ENCODE results near the gene ANKH.
A peak's percentile ranks its signal among the peaks of the same experiment; 100 is the strongest.

Gene ANKH

GRCh38 chr5:14890846-14891245, 19.3 kb upstream of the ANKH start:
- H3K27me3 ChIP-seq (ENCODE audit: insufficient read depth, poor library complexity, severe bottlenecking) = no peaks in the 10 kb centered on the region
- H3K9me3 ChIP-seq (ENCODE audit: severe bottlenecking) = no peaks in the 10 kb centered on the region
- H3K4me3 ChIP-seq (ENCODE audit: severe bottlenecking) = no peak overlapping the region
- DNase-seq (ENCODE audit: low spot score) (no peak), ATAC-seq (ENCODE audit: low read depth) (no peak)
- no peaks in the 10 kb centered on the region for H3K36me3 ChIP-seq (ENCODE audit: low read depth)
- TF ChIP-seq, protein P1, sequence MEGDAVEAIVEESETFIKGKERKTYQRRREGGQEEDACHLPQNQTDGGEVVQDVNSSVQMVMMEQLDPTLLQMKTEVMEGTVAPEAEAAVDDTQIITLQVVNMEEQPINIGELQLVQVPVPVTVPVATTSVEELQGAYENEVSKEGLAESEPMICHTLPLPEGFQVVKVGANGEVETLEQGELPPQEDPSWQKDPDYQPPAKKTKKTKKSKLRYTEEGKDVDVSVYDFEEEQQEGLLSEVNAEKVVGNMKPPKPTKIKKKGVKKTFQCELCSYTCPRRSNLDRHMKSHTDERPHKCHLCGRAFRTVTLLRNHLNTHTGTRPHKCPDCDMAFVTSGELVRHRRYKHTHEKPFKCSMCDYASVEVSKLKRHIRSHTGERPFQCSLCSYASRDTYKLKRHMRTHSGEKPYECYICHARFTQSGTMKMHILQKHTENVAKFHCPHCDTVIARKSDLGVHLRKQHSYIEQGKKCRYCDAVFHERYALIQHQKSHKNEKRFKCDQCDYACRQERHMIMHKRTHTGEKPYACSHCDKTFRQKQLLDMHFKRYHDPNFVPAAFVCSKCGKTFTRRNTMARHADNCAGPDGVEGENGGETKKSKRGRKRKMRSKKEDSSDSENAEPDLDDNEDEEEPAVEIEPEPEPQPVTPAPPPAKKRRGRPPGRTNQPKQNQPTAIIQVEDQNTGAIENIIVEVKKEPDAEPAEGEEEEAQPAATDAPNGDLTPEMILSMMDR (IDR thresholded peaks at IDR 0.05; ENCODE audit: poor library complexity, severe bottlenecking) = no peak
- no peaks in the 10 kb centered on the region for H3K4me1 ChIP-seq (ENCODE audit: insufficient read depth, poor library complexity, severe bottlenecking)
- no peak overlapping the region for H3K27ac ChIP-seq (ENCODE audit: poor library complexity, severe bottlenecking)

GRCh38 chr5:14884062-14884612, 12.6 kb upstream of the ANKH start:
- peaks cover 14% of the 10 kb centered on the region for H3K4me1 ChIP-seq (ENCODE audit: insufficient read depth, poor library complexity, severe bottlenecking)
- no peak overlapping the region for H3K27ac ChIP-seq (ENCODE audit: poor library complexity, severe bottlenecking)
- H3K36me3 ChIP-seq (ENCODE audit: low read depth) = no peaks in the 10 kb centered on the region
- no peak for ATAC-seq (ENCODE audit: low read depth)
- no peaks in the 10 kb centered on the region for H3K9me3 ChIP-seq (ENCODE audit: severe bottlenecking)
- DNase-seq (ENCODE audit: low spot score) = no peak
- no peak overlapping the region for H3K4me3 ChIP-seq (ENCODE audit: severe bottlenecking)
- H3K27me3 ChIP-seq (ENCODE audit: insufficient read depth, poor library complexity, severe bottlenecking) = no peaks in the 10 kb centered on the region
- TF ChIP-seq, protein P1 (IDR thresholded peaks at IDR 0.05; ENCODE audit: poor library complexity, severe bottlenecking) = no peak

- H3K36me3 ChIP-seq (ENCODE audit: low read depth) = no peaks in the 10 kb centered on the region
- TF ChIP-seq, protein P1 (IDR thresholded peaks at IDR 0.05; ENCODE audit: poor library complexity, severe bottlenecking) = no peak
- H3K9me3 ChIP-seq (ENCODE audit: severe bottlenecking) = no peaks in the 10 kb centered on the region
- no peak overlapping the region for H3K27ac ChIP-seq (ENCODE audit: poor library complexity, severe bottlenecking)
- H3K4me1 ChIP-seq (ENCODE audit: insufficient read depth, poor library complexity, severe bottlenecking) = peaks cover 14% of the 10 kb centered on the region
- peak; percentile 57 for ATAC-seq (ENCODE audit: low read depth)
- no peak overlapping the region for H3K4me3 ChIP-seq (ENCODE audit: severe bottlenecking)
- DNase-seq (ENCODE audit: low spot score) = no peak
- no peaks in the 10 kb centered on the region for H3K27me3 ChIP-seq (ENCODE audit: insufficient read depth, poor library complexity, severe bottlenecking)
These were observed 11.3 kb upstream of the ANKH start for GRCh38 chr5:14882658-14883580.

- ATAC-seq (ENCODE audit: low read depth) (no peak), DNase-seq (ENCODE audit: low spot score) (no peak)
- H3K36me3 ChIP-seq (ENCODE audit: low read depth) = no peaks in the 10 kb centered on the region
- no peak overlapping the region for H3K4me3 ChIP-seq (ENCODE audit: severe bottlenecking)
- H3K27me3 ChIP-seq (ENCODE audit: insufficient read depth, poor library complexity, severe bottlenecking) = no peaks in the 10 kb centered on the region
- TF ChIP-seq, protein P1 (IDR thresholded peaks at IDR 0.05; ENCODE audit: poor library complexity, severe bottlenecking) = no peak
- no peak overlapping the region for H3K27ac ChIP-seq (ENCODE audit: poor library complexity, severe bottlenecking)
- H3K9me3 ChIP-seq (ENCODE audit: severe bottlenecking) = no peaks in the 10 kb centered on the region
- peaks cover 14% of the 10 kb centered on the region for H3K4me1 ChIP-seq (ENCODE audit: insufficient read depth, poor library complexity, severe bottlenecking)
These were observed 10.2 kb upstream of the ANKH start for GRCh38 chr5:14881826-14882225.

- H3K9me3 ChIP-seq (ENCODE audit: severe bottlenecking) = no peaks in the 10 kb centered on the region
- no peak overlapping the region for H3K4me3 ChIP-seq (ENCODE audit: severe bottlenecking)
- H3K4me1 ChIP-seq (ENCODE audit: insufficient read depth, poor library complexity, severe bottlenecking) = peaks cover 14% of the 10 kb centered on the region
- DNase-seq (ENCODE audit: low spot score) (no peak), ATAC-seq (ENCODE audit: low read depth) (peak; percentile 68)
- no peaks in the 10 kb centered on the region for H3K27me3 ChIP-seq (ENCODE audit: insufficient read depth, poor library complexity, severe bottlenecking)
- H3K36me3 ChIP-seq (ENCODE audit: low read depth) = no peaks in the 10 kb centered on the region
- no peak overlapping the region for H3K27ac ChIP-seq (ENCODE audit: poor library complexity, severe bottlenecking)
- TF ChIP-seq, protein P1 (IDR thresholded peaks at IDR 0.05; ENCODE audit: poor library complexity, severe bottlenecking) = no peak
These were observed 9.1 kb upstream of the ANKH start for GRCh38 chr5:14880688-14881087.

Data from RWPE2 (cell line).